A549 (cell line): Measurements from ENCODE around the gene MRPS34. TPM values are rescaled to one million over a fixed set of nuclear protein-coding genes. Genes with fewer than 3 reads are reported as not detected.

Experiments
- ATAC-seq, 2 experiments: fragments of 200-7000 bp in 1 of 2; fragments of >200 bp in 1 of 2; cut with Nextera tagmentation in 1 of 2; cut with Tn5 transposase in 1 of 2; 3 replicates each; pipeline versions ENCODE4 v1.8.0 to v1.9.1; 2018 to 2020; ENCODE audit warnings: mild to moderate bottlenecking in 1 of 2, moderate library complexity in 1 of 2
- CTCF ChIA-PET: fragments of 300-600 bp; sonication (Branson Sonifier 250); formaldehyde crosslinking; extraction: SDS; loops from one replicate; lab custom pipeline; 2021; ENCODE audit warnings: antibody characterized with exemption, inconsistent platforms; lab: Yijun Ruan, JAX
- POLR2A ChIA-PET: fragments of 350-600 bp; formaldehyde crosslinking; extraction: SDS; loops from one replicate; lab custom pipeline; 2021; ENCODE audit warnings: antibody characterized with exemption, inconsistent platforms; lab: Yijun Ruan, JAX
- DNase-seq, 2 experiments: peaks; one replicate each; pipeline versions ENCODE4 v3.0.0 to v3.0.0-alpha.2; 2011 to 2016; ENCODE audit warnings: low read depth in 1 of 2, low spot score in 1 of 2
- FAIRE-seq: peaks from 2 replicates; lab custom pipeline; 2011; peaks lifted over from hg19 to GRCh38; lab: Jason Lieb, UNC
- H3K27ac ChIP-seq, 2 experiments: fragments of >200 bp; sonication (Bioruptor Twin); formaldehyde crosslinking; 3 replicates each; pipeline ENCODE4 v1.5.1; 2016 to 2017
- H3K4me1 ChIP-seq: fragments of >200 bp; sonication (Bioruptor Twin); formaldehyde crosslinking; 3 replicates; pipeline ENCODE4 v1.6.1; 2016
- H3K4me2 ChIP-seq: fragments of >200 bp; sonication (Bioruptor Twin); formaldehyde crosslinking; 3 replicates; pipeline ENCODE4 v1.6.1; 2016
- H3K4me3 ChIP-seq: fragments of >200 bp; sonication (Bioruptor Twin); formaldehyde crosslinking; 3 replicates; pipeline ENCODE4 v1.5.1; 2016
- H3K9me3 ChIP-seq: fragments of >200 bp; sonication (Bioruptor Twin); formaldehyde crosslinking; 3 replicates; pipeline ENCODE4 v1.6.1; 2016
- CHD4 ChIP-seq: fragments of 200-600 bp; sonication (generic); IDR thresholded peaks from 2 replicates; pipeline ENCODE4 v1.6.1; 2016; ENCODE audit warnings: antibody characterized with exemption, mild to moderate bottlenecking, borderline replicate concordance
- EHF ChIP-seq: fragments of 250-450 bp; sonication (Bioruptor Pico); IDR thresholded peaks from 2 replicates; pipeline ENCODE4 v1.5.0; 2020; ENCODE audit warnings: mild to moderate bottlenecking
- EP300 ChIP-seq, 2 experiments: fragments of >200 bp; sonication (Bioruptor Twin); formaldehyde crosslinking; IDR thresholded peaks; 2 replicates in 1 of 2; 3 replicates in 1 of 2; pipeline ENCODE4 v1.6.1; 2016 to 2017
- FOSL2 ChIP-seq, 2 experiments: fragments of 450-650 bp in 1 of 2; fragments of >200 bp in 1 of 2; sonication (Bioruptor Twin) in 1 of 2; formaldehyde crosslinking; IDR thresholded peaks; 2 replicates each; pipeline versions ENCODE4 v1.5.0 to v1.6.1; 2016 to 2020; ENCODE audit warnings: mild to moderate bottlenecking in 1 of 2, moderate library complexity in 1 of 2
- GATA3 ChIP-seq: IDR thresholded peaks from 2 replicates; pipeline ENCODE4 v1.6.1; 2012; ENCODE audit warnings: borderline replicate concordance
- HOXA7 ChIP-seq: fragments of 250-450 bp; sonication (Bioruptor Pico); IDR thresholded peaks from 2 replicates; pipeline ENCODE4 v1.5.0; 2020; ENCODE audit warnings: mild to moderate bottlenecking, moderate library complexity
- MAZ ChIP-seq: fragments of 150-350 bp; IDR thresholded peaks from 2 replicates; pipeline ENCODE4 v1.6.1; 2014; ENCODE audit warnings: antibody characterized with exemption, low read depth, low read length, borderline replicate concordance
- POLR2A ChIP-seq: IDR thresholded peaks from 2 replicates; pipeline ENCODE4 v1.6.1; 2012; ENCODE audit warnings: mild to moderate bottlenecking, low read length
- POLR2AphosphoS2 ChIP-seq: conservative IDR thresholded peaks from 2 replicates; pipeline ENCODE4 v1.6.1; 2012; ENCODE audit warnings: low read length, improper control_type of control experiment, inconsistent platforms
- RARB ChIP-seq: fragments of 250-450 bp; sonication (Bioruptor Pico); IDR thresholded peaks from 2 replicates; pipeline ENCODE4 v1.8.0; 2021; ENCODE audit warnings: mild to moderate bottlenecking, moderate library complexity
- RNF2 ChIP-seq: fragments of 200-600 bp; sonication (generic); IDR thresholded peaks from 2 replicates; pipeline ENCODE4 v1.6.1; 2016; ENCODE audit warnings: low read depth, mild to moderate bottlenecking, antibody characterized with exemption, moderate library complexity, borderline replicate concordance
- ZC3H11A ChIP-seq: fragments of 450-650 bp; IDR thresholded peaks from 2 replicates; pipeline ENCODE4 v1.6.1; 2014; ENCODE audit warnings: antibody characterized with exemption, mild to moderate bottlenecking
- ZFP36 ChIP-seq: fragments of 450-650 bp; IDR thresholded peaks from 2 replicates; pipeline ENCODE4 v1.6.1; 2014; ENCODE audit warnings: borderline replicate concordance; ENCODE audit not compliant: partially characterized antibody
- ZNF302 ChIP-seq: fragments of 250-450 bp; sonication (Bioruptor Pico); IDR thresholded peaks from 2 replicates; pipeline ENCODE4 v1.9.0; 2021; ENCODE audit warnings: inconsistent platforms, mild to moderate bottlenecking, moderate library complexity
- WGBS: methylation state at CpG from one replicate; pipeline ENCODE4 v1.1.6; 2017; ENCODE audit errors: missing lambda C conversion rate; 5-methylcytosine and 5-hydroxymethylcytosine counted together
- polyA plus RNA-seq, 4 experiments: library from polyadenylated mRNA; depleted of rRNA in 3 of 4; stranded (reverse); fragments of >200 nt; fragmentation: RNase III in 1 of 4; extraction: RNeasy Plus Mini Kit Qiagen cat#74134 plus additional on column Dnase treatment in 1 of 4; gene quantifications; 2 replicates in 3 of 4; 3 replicates in 1 of 4; pipeline ENCODE4 v1.2.3, GENCODE V29; 2011 to 2017
- TF ChIP-seq, protein P1 (sequence below): fragments of >200 bp; sonication (Bioruptor Twin); formaldehyde crosslinking; IDR thresholded peaks from 2 replicates; pipeline ENCODE4 v1.6.1; 2016
- TF ChIP-seq, protein P2 (sequence below): fragments of 200-600 bp; sonication (generic); IDR thresholded peaks from 2 replicates; pipeline ENCODE4 v1.6.1; 2016; ENCODE audit warnings: antibody characterized with exemption, mild to moderate bottlenecking, moderate library complexity
- TF ChIP-seq, protein P3 (sequence below): fragments of >200 bp; sonication (Bioruptor Twin); formaldehyde crosslinking; IDR thresholded peaks from 3 replicates; pipeline ENCODE4 v1.6.1; 2016
- TF ChIP-seq, protein P4 (sequence below): IDR thresholded peaks from 2 replicates; pipeline ENCODE4 v1.6.1; 2012

Gene MRPS34
- polyA plus RNA-seq, 2 of the 4 experiments (the other 2 are of a cell fraction) = 118 to 220 TPM

GRCh38 chr16:1746693-1747195 is 26.2 kb downstream of the MRPS34 start:
- H3K4me3 ChIP-seq = no peak overlapping the region
- ATAC-seq (peak; percentile 60 to 74), FAIRE-seq (no peak), DNase-seq (peak in 1 of 2 experiments; percentile 61)
- H3K27ac ChIP-seq = peak overlapping the region; percentile 72 to 78
- ChIA-PET POLR2A (interaction anchor here (1.0 to 1.8 kb wide), 3 partner anchors 8 to 40 kb away, joined by 3 to 19 read pairs (median 4); partner anchors contain the start of gene MAPK8IP3), CTCF (interaction anchor here (1.0 to 4.0 kb wide), 3 partner anchors 18 to 36 kb away, joined by 3 to 13 read pairs (median 4); no protein-coding TSS in a partner anchor)
- no peaks in the 10 kb centered on the region for H3K9me3 ChIP-seq
- H3K4me1 ChIP-seq = peaks cover 22% of the 10 kb centered on the region
- 56% methylated on average over 27 of the region's 31 CpGs for WGBS
- TF ChIP-seq FOSL2 (IDR thresholded peaks at IDR 0.05) = no peak
- TF ChIP-seq FOSL2 (CRISPR knock-in tag; IDR thresholded peaks at IDR 0.05) = peak; percentile 29; the same call in 1 of the 2 replicates
- no peak for TF ChIP-seq ZC3H11A
- peak overlapping the region; percentile 65 for H3K4me2 ChIP-seq

GRCh38 chr16:1745900-1746692 is 26.8 kb downstream of the MRPS34 start:
- WGBS = 86% methylated on average over 25 of the region's 29 CpGs
- ChIA-PET POLR2A (interaction anchor here (0.5 to 1.8 kb wide), 7 partner anchors 9 to 55 kb away, joined by 3 to 19 read pairs (median 4); partner anchors contain the start of genes EME2, MAPK8IP3 and MRPS34), CTCF (interaction anchor here (0.8 to 4.0 kb wide), 14 partner anchors 12 to 402 kb away, joined by 3 to 13 read pairs (median 4); partner anchors contain the start of genes EME2, MAPK8IP3 and MRPS34)
- peak overlapping the region; percentile 72 to 78 for H3K27ac ChIP-seq
- peak overlapping the region; percentile 65 for H3K4me2 ChIP-seq
- peaks cover 22% of the 10 kb centered on the region for H3K4me1 ChIP-seq
- FAIRE-seq (no peak), ATAC-seq (peak in 1 of 2 experiments; percentile 23; a peak in 3 of 6 replicates), DNase-seq (no peak)
- H3K9me3 ChIP-seq = no peaks in the 10 kb centered on the region
- TF ChIP-seq MAZ = no peak
- TF ChIP-seq FOSL2 (IDR thresholded peaks at IDR 0.05) = no peak
- TF ChIP-seq FOSL2 (CRISPR knock-in tag; IDR thresholded peaks at IDR 0.05) = 0 out of 2 replicates have a peak, but pooled peaks have one; percentile 6
- H3K4me3 ChIP-seq = no peak overlapping the region

DNA sequence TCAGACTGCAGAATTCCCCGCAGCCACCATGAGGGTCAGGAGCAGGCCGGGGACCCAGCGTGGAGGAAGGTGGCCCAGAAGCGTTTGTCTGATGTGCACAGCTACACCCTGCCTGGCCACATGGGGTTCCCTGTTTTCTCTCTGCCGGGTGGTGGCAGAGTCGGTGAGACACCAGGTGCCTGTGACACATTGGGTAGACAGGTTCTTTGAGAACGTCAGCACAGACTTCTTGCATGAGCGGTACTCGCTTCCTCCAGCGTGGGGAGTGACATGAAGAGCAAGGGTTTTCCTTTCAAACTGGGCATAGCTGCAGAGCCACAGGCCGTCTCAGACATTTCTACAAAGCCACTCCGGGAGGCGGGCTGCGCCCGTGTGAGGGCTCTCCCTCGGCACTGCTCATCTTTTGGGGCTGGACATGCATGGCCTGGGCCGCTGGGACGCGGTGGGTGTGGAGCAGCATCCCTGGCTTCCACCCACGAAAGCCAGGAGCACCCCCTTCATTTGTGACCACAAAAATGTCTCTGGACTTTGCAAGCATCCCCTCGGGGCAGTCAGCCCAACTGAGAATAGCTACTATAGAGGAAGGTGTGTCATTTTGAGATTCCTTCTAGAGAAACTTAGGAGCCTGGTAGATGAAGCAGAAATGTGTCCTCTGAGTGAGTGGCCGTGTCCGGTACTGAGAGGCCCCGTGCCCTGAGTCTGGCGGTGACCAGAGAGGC is 27.6 kb downstream of the MRPS34 start:
- CTCF ChIA-PET = interaction anchor here (0.8 to 4.0 kb wide), 15 partner anchors 13 to 401 kb away, joined by 3 to 13 read pairs (median 4); partner anchors contain the start of genes EME2, MAPK8IP3 and MRPS34
- H3K27ac ChIP-seq = peak overlapping the region; percentile 72 to 78; a peak in 5 of 6 replicates
- ATAC-seq = no peak

DNA sequence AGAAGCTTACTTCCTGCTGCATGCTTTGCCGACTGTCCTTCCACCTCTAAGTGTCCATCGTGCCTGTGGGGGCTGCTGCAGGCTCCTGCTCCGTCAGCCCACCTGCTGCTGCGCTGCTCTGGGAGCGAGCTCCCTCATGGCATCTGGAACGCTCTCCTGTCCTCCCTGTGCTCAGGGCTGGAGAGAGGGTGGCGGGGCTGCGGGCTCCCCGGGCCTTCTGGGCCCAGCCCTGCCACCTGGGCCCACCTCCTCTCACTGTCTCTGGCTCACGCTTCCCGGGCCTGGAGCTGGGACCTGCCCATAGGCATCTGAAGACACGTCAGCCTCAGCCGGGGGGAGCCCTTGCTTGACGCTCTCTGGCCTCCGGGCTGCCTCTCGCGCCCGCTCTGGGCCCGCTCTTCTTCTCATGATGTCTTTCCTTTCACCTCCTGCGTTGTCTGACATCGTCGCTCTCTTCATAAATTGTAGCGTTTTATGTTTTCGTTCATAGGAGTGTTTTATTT is 28.5 kb downstream of the MRPS34 start:
- no peak for ATAC-seq
- POLR2A ChIA-PET = no interaction called here
- CTCF ChIA-PET = interaction anchor here (1.5 to 2.8 kb wide), 4 partner anchors 14 to 38 kb away, joined by 5 to 13 read pairs (median 7); partner anchors contain the start of gene MAPK8IP3
- TF ChIP-seq EHF (CRISPR knock-in tag) (no peak), EP300 (IDR thresholded peaks at IDR 0.05) (no peak), POLR2A (no peak), ZFP36 (no peak)
- TF ChIP-seq, protein P1, sequence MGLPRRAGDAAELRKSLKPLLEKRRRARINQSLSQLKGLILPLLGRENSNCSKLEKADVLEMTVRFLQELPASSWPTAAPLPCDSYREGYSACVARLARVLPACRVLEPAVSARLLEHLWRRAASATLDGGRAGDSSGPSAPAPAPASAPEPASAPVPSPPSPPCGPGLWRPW = no peak
- TF ChIP-seq, protein P2, sequence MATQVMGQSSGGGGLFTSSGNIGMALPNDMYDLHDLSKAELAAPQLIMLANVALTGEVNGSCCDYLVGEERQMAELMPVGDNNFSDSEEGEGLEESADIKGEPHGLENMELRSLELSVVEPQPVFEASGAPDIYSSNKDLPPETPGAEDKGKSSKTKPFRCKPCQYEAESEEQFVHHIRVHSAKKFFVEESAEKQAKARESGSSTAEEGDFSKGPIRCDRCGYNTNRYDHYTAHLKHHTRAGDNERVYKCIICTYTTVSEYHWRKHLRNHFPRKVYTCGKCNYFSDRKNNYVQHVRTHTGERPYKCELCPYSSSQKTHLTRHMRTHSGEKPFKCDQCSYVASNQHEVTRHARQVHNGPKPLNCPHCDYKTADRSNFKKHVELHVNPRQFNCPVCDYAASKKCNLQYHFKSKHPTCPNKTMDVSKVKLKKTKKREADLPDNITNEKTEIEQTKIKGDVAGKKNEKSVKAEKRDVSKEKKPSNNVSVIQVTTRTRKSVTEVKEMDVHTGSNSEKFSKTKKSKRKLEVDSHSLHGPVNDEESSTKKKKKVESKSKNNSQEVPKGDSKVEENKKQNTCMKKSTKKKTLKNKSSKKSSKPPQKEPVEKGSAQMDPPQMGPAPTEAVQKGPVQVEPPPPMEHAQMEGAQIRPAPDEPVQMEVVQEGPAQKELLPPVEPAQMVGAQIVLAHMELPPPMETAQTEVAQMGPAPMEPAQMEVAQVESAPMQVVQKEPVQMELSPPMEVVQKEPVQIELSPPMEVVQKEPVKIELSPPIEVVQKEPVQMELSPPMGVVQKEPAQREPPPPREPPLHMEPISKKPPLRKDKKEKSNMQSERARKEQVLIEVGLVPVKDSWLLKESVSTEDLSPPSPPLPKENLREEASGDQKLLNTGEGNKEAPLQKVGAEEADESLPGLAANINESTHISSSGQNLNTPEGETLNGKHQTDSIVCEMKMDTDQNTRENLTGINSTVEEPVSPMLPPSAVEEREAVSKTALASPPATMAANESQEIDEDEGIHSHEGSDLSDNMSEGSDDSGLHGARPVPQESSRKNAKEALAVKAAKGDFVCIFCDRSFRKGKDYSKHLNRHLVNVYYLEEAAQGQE = no peak
- Histone ChIP-seq H3K9me3 (no peaks in the 10 kb centered on the region; the same call in 2 of the 3 replicates), H3K27ac (no peak overlapping the region), H3K4me3 (no peak overlapping the region), H3K4me1 (peaks cover 22% of the 10 kb centered on the region), H3K4me2 (no peak overlapping the region)
- no peak for DNase-seq
- WGBS = 93% methylated on average over 21 of the region's 24 CpGs
- no peak for FAIRE-seq

More for the DNA sequence above, 27.6 kb downstream of the MRPS34 start:
- Histone ChIP-seq H3K4me1 (peaks cover 22% of the 10 kb centered on the region), H3K4me3 (no peak overlapping the region), H3K4me2 (peak overlapping the region; percentile 65), H3K9me3 (no peaks in the 10 kb centered on the region)
- TF ChIP-seq POLR2AphosphoS2 = no peak
- TF ChIP-seq GATA3 = no peak
- TF ChIP-seq, protein P3, sequence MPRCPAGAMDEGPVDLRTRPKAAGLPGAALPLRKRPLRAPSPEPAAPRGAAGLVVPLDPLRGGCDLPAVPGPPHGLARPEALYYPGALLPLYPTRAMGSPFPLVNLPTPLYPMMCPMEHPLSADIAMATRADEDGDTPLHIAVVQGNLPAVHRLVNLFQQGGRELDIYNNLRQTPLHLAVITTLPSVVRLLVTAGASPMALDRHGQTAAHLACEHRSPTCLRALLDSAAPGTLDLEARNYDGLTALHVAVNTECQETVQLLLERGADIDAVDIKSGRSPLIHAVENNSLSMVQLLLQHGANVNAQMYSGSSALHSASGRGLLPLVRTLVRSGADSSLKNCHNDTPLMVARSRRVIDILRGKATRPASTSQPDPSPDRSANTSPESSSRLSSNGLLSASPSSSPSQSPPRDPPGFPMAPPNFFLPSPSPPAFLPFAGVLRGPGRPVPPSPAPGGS = no peak
- no peak for TF ChIP-seq HOXA7 (CRISPR knock-in tag)
- no peak for TF ChIP-seq RNF2
- TF ChIP-seq CHD4 = no peak
- TF ChIP-seq RARB = no peak
- TF ChIP-seq, protein P4, sequence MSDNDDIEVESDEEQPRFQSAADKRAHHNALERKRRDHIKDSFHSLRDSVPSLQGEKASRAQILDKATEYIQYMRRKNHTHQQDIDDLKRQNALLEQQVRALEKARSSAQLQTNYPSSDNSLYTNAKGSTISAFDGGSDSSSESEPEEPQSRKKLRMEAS = no peak
- TF ChIP-seq ZNF302 (CRISPR knock-in tag) = no peak
- DNase-seq (no peak), FAIRE-seq (no peak)
- POLR2A ChIA-PET = interaction anchor here (0.5 to 1.8 kb wide), 7 partner anchors 10 to 54 kb away, joined by 3 to 19 read pairs (median 4); partner anchors contain the start of genes EME2, MAPK8IP3 and MRPS34
- WGBS = 75% methylated on average over 22 of the region's 25 CpGs
